HepG2 (cell line): ENCODE results near the gene WIPF2. TPM values are rescaled to one million over a fixed set of nuclear protein-coding genes. Genes with fewer than 3 reads are reported as not detected.
A peak's percentile ranks its signal among the peaks of the same experiment; 100 is the strongest.

Experiments used
- ARNT ChIP-seq: fragments of 450-650 bp; IDR thresholded peaks from 2 replicates; pipeline ENCODE4 v1.6.1; 2017
- ATF7 ChIP-seq, 2 experiments: fragments of 450-650 bp in 1 of 2; sonication (generic) in 1 of 2; formaldehyde crosslinking in 1 of 2; IDR thresholded peaks; 2 replicates each; pipeline versions ENCODE4 v1.4.0 to v1.6.1; 2016 to 2020; ENCODE audit warnings: antibody characterized with exemption in 1 of 2, mild to moderate bottlenecking in 1 of 2, missing genetic modification reagents in 1 of 2
- ATM ChIP-seq: fragments of 450-650 bp; IDR thresholded peaks from 2 replicates; pipeline ENCODE4 v1.7.1; 2017; ENCODE audit warnings: mild to moderate bottlenecking, borderline replicate concordance
- GFI1 ChIP-seq: sonication (generic); formaldehyde crosslinking; IDR thresholded peaks from 2 replicates; pipeline ENCODE4 v1.5.0; 2020; ENCODE audit warnings: missing genetic modification reagents, mild to moderate bottlenecking, borderline replicate concordance
- HOXA7 ChIP-seq: sonication (generic); formaldehyde crosslinking; IDR thresholded peaks from 2 replicates; pipeline ENCODE4 v1.8.1; 2022; ENCODE audit warnings: mild to moderate bottlenecking, missing genetic modification reagents, moderate library complexity
- LCORL ChIP-seq, 2 experiments: fragments of 450-650 bp in 1 of 2; sonication (generic) in 1 of 2; formaldehyde crosslinking in 1 of 2; IDR thresholded peaks; 2 replicates each; pipeline versions ENCODE4 v1.5.0 to v1.6.1; 2017 to 2020; ENCODE audit warnings: antibody characterized with exemption in 1 of 2, missing genetic modification reagents in 1 of 2
- MEIS1 ChIP-seq: sonication (generic); formaldehyde crosslinking; IDR thresholded peaks from 2 replicates; pipeline ENCODE4 v1.9.0; 2021; ENCODE audit warnings: mild to moderate bottlenecking, missing genetic modification reagents, moderate library complexity, borderline replicate concordance
- MIER2 ChIP-seq: IDR thresholded peaks from 2 replicates; pipeline ENCODE4 v1.6.1; 2016; ENCODE audit warnings: missing biosample characterization, missing genetic modification reagents
- MYC ChIP-seq: sonication (generic); formaldehyde crosslinking; IDR thresholded peaks from 2 replicates; pipeline ENCODE4 v1.9.0; 2021; ENCODE audit warnings: missing genetic modification reagents, borderline replicate concordance
- NCOA5 ChIP-seq: sonication (generic); formaldehyde crosslinking; IDR thresholded peaks from 2 replicates; pipeline ENCODE4 v1.4.0; 2020; ENCODE audit warnings: missing genetic modification reagents
- NFE2L2 ChIP-seq: fragments of 150-350 bp; IDR thresholded peaks from 2 replicates; pipeline ENCODE4 v1.6.1; 2014; ENCODE audit warnings: low read length
- PRMT3 ChIP-seq: sonication (generic); formaldehyde crosslinking; IDR thresholded peaks from 2 replicates; pipeline ENCODE4 v1.8.1; 2022; ENCODE audit warnings: low read depth, mild to moderate bottlenecking, moderate library complexity, missing genetic modification reagents, borderline replicate concordance
- SATB2 ChIP-seq: sonication (generic); formaldehyde crosslinking; IDR thresholded peaks from 2 replicates; pipeline ENCODE4 v1.5.0; 2020; ENCODE audit warnings: missing genetic modification reagents
- TOPORS ChIP-seq: sonication (generic); formaldehyde crosslinking; IDR thresholded peaks from 2 replicates; pipeline ENCODE4 v1.8.0; 2023; ENCODE audit warnings: mild to moderate bottlenecking, missing genetic modification reagents
- ZBTB3 ChIP-seq: sonication (generic); formaldehyde crosslinking; IDR thresholded peaks from 2 replicates; pipeline ENCODE4 v1.4.0; 2020; ENCODE audit warnings: low read depth, mild to moderate bottlenecking, moderate library complexity, missing genetic modification reagents, borderline replicate concordance
- ZNF160 ChIP-seq: sonication (generic); formaldehyde crosslinking; IDR thresholded peaks from 2 replicates; pipeline ENCODE4 v1.8.0; 2022; ENCODE audit warnings: mild to moderate bottlenecking, inconsistent platforms, missing genetic modification reagents
- ZNF530 ChIP-seq: sonication (generic); formaldehyde crosslinking; IDR thresholded peaks from 2 replicates; pipeline ENCODE4 v1.5.0; 2020; ENCODE audit warnings: low read depth, mild to moderate bottlenecking, missing genetic modification reagents
- ZNF563 ChIP-seq: sonication (generic); formaldehyde crosslinking; IDR thresholded peaks from 2 replicates; pipeline ENCODE4 v1.8.0; 2022; ENCODE audit warnings: mild to moderate bottlenecking, moderate library complexity, missing genetic modification reagents
- ZNF570 ChIP-seq: sonication (generic); formaldehyde crosslinking; IDR thresholded peaks from 2 replicates; pipeline ENCODE4 v1.4.0; 2020; ENCODE audit warnings: mild to moderate bottlenecking, missing genetic modification reagents, borderline replicate concordance
- ZNF660 ChIP-seq: sonication (generic); formaldehyde crosslinking; IDR thresholded peaks from 2 replicates; pipeline ENCODE4 v1.5.1; 2020; ENCODE audit warnings: mild to moderate bottlenecking, low read depth, missing genetic modification reagents, borderline replicate concordance
- ZNF839 ChIP-seq: sonication (generic); formaldehyde crosslinking; IDR thresholded peaks from 2 replicates; pipeline ENCODE4 v1.4.0; 2020; ENCODE audit warnings: missing genetic modification reagents, mild to moderate bottlenecking, borderline replicate concordance
- polyA plus RNA-seq, 8 experiments: library from polyadenylated mRNA; depleted of rRNA in 3 of 8; stranded (reverse) in 7 of 8; unstranded in 1 of 8; fragments of >200 nt; fragmentation: Illumina TruSeq in 4 of 8; extraction: Trizol in 4 of 8; gene quantifications; 2 replicates each; pipeline versions ENCODE4 v1.2.1 to v1.2.3, GENCODE V29; 2011 to 2016; ENCODE audit warnings: low read depth in 4 of 8, missing spikeins in 1 of 8, mixed read lengths in 1 of 8; ENCODE audit not compliant: insufficient read depth in 1 of 8
- total RNA-seq, 5 experiments: library from RNA; depleted of rRNA; stranded (reverse); fragments of >200 nt; fragmentation: Illumina TruSeq; extraction: Trizol; gene quantifications; 2 replicates each; pipeline ENCODE4 v1.2.3, GENCODE V29; 2016; ENCODE audit warnings: low read depth in 1 of 5
- TF ChIP-seq, protein P1 (sequence below): sonication (generic); formaldehyde crosslinking; IDR thresholded peaks from 2 replicates; pipeline ENCODE4 v1.4.0; 2020; ENCODE audit warnings: missing genetic modification reagents
- TF ChIP-seq, protein P2 (sequence below): sonication (generic); formaldehyde crosslinking; IDR thresholded peaks from 2 replicates; pipeline ENCODE4 v1.8.0; 2022; ENCODE audit warnings: mild to moderate bottlenecking, missing genetic modification reagents, borderline replicate concordance
- TF ChIP-seq, protein P3 (sequence below): sonication (generic); IDR thresholded peaks from 2 replicates; pipeline ENCODE4 v1.6.1; 2016; ENCODE audit warnings: low read depth, borderline replicate concordance
- TF ChIP-seq, protein P4 (sequence below): sonication (generic); formaldehyde crosslinking; conservative IDR thresholded peaks from 2 replicates; pipeline ENCODE4 v1.8.0; 2022; ENCODE audit warnings: low read depth, missing genetic modification reagents

Gene WIPF2
- total and polyA plus RNA-seq, 2 of the 13 experiments (the other 11 are each of a cell fraction or from before 2014, with no cell fraction given): 7.2 to 10.8 TPM

DNA sequence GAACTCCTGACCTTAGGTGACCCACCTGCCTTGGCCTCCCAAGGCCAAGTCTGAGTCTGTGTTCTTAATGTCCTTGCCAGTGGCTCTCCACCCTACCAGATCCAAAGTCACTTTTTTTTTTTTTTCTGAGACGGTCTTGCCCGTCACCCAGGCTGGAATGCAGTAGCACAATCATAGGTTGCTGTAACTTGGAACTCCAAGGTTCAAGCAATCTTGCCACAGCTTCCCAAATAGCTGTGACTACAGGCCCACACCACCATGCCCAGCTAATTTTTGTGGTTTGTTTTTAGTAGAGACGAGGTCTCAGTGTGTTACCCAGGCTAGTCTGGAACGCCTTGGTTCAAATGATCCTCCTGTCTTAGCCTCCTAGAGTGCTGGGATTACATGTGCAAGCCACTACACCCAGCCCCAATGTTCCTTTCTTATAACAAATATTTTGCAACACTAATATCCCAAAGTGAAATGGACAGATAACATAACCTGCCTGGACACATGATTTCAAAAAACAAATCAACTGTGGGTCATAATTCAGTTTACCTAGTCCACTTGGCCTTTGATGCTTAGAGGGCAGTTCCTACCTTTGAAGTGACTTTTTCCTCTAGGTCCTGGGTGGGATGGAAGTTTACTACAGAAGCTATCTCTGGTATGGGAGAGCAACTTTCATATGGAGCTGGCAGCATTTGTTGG is 45.9 kb upstream of the WIPF2 start (continued):
- TF ChIP-seq, protein P1, sequence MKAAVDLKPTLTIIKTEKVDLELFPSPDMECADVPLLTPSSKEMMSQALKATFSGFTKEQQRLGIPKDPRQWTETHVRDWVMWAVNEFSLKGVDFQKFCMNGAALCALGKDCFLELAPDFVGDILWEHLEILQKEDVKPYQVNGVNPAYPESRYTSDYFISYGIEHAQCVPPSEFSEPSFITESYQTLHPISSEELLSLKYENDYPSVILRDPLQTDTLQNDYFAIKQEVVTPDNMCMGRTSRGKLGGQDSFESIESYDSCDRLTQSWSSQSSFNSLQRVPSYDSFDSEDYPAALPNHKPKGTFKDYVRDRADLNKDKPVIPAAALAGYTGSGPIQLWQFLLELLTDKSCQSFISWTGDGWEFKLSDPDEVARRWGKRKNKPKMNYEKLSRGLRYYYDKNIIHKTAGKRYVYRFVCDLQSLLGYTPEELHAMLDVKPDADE: no peak
- TF ChIP-seq, protein P2, sequence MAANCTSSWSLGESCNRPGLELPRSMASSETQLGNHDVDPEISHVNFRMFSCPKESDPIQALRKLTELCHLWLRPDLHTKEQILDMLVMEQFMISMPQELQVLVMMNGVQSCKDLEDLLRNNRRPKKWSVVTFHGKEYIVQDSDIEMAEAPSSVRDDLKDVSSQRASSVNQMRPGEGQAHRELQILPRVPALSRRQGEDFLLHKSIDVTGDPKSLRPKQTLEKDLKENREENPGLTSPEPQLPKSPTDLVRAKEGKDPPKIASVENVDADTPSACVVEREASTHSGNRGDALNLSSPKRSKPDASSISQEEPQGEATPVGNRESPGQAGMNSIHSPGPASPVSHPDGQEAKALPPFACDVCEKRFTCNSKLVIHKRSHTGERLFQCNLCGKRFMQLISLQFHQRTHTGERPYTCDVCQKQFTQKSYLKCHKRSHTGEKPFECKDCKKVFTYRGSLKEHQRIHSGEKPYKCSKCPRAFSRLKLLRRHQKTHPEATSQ (CRISPR knock-in tag): no peak
- TF ChIP-seq ZNF570 (CRISPR knock-in tag) (no peak), SATB2 (CRISPR knock-in tag) (no peak), ZNF839 (no peak), ATF7 (IDR thresholded peaks at IDR 0.05) (no peak), ATF7 (CRISPR knock-in tag; IDR thresholded peaks at IDR 0.05) (no peak), ZBTB3 (CRISPR knock-in tag) (no peak), MYC (CRISPR knock-in tag) (no peak; the same call in 1 of the 2 replicates), NFE2L2 (no peak), ZNF563 (CRISPR knock-in tag) (no peak), NCOA5 (CRISPR knock-in tag) (no peak), ZNF660 (CRISPR knock-in tag) (no peak), MEIS1 (CRISPR knock-in tag) (no peak), LCORL (IDR thresholded peaks at IDR 0.05) (0 out of 2 replicates have a peak, but pooled peaks have one; percentile 11), LCORL (CRISPR knock-in tag; IDR thresholded peaks at IDR 0.05) (peak; percentile 84), ZNF530 (CRISPR knock-in tag) (no peak), ARNT (no peak), ATM (no peak), HOXA7 (CRISPR knock-in tag) (no peak), TOPORS (CRISPR knock-in tag) (no peak), MIER2 (CRISPR knock-in tag) (0 out of 2 replicates have a peak, but pooled peaks have one; percentile 11), PRMT3 (no peak), ZNF160 (no peak), GFI1 (CRISPR knock-in tag) (peak; percentile 65; the same call in 1 of the 2 replicates)
- TF ChIP-seq, protein P3, sequence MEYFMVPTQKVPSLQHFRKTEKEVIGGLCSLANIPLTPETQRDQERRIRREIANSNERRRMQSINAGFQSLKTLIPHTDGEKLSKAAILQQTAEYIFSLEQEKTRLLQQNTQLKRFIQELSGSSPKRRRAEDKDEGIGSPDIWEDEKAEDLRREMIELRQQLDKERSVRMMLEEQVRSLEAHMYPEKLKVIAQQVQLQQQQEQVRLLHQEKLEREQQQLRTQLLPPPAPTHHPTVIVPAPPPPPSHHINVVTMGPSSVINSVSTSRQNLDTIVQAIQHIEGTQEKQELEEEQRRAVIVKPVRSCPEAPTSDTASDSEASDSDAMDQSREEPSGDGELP: peak; percentile 49; the same call in 1 of the 2 replicates
- TF ChIP-seq, protein P4, sequence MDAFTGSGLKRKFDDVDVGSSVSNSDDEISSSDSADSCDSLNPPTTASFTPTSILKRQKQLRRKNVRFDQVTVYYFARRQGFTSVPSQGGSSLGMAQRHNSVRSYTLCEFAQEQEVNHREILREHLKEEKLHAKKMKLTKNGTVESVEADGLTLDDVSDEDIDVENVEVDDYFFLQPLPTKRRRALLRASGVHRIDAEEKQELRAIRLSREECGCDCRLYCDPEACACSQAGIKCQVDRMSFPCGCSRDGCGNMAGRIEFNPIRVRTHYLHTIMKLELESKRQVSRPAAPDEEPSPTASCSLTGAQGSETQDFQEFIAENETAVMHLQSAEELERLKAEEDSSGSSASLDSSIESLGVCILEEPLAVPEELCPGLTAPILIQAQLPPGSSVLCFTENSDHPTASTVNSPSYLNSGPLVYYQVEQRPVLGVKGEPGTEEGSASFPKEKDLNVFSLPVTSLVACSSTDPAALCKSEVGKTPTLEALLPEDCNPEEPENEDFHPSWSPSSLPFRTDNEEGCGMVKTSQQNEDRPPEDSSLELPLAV (CRISPR knock-in tag): no peak
